ENCODE data around the gene RAB11FIP3. TPM values are rescaled to one million over a fixed set of nuclear protein-coding genes. Genes with fewer than 3 reads are reported as not detected.

The RAB11FIP3 gene
- total RNA-seq, 1 experiment from 2014 or later = 12.8 TPM

DNA sequence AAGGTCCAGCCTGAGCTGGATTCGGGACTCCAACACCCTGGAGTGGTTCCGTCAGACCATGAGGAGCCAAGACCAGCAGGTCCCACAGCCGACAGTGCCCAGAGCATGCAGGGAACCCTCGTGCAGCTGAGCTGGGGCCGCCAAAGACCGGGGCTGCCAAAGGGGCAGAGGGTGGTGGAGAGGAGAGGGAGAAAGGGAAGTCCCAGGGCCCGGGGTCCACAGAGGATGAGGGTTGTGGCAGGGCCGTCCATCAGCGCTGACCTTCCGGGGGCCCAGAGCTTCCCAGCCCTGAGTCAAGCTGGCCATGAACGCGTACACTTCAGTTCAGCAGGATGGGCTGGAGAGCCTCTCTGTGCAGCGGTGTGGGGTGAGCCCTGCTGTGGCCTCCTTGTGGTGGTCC is 95.4 kb downstream of the RAB11FIP3 start:
- Histone ChIP-seq H3K9me2 (ENCODE audit: insufficient read depth) (no peaks in the 10 kb centered on the region), H3K9me3 (ENCODE audit: control insufficient read depth in 1 of 2, insufficient read depth in 1 of 2, low read depth in 1 of 2, low read length in 2 of 2) (no peaks in the 10 kb centered on the region), H3K4me2 (ENCODE audit: low read length) (no peak overlapping the region), H3K79me2 (ENCODE audit: insufficient read depth, low read length) (peaks cover under 1% of the 10 kb centered on the region; the same call in 1 of the 2 replicates), H3K36me3 (ENCODE audit: control insufficient read depth in 1 of 2, insufficient read depth in 2 of 2, low read length in 2 of 2) (no peaks in the 10 kb centered on the region; a peak in 1 of 4 replicates), H3K27ac (ENCODE audit: low read depth, low read length) (no peak overlapping the region), H3K27me3 (ENCODE audit: insufficient read depth, low read length) (no peaks in the 10 kb centered on the region), H3K4me3 (replicated peaks in 1 of 2; ENCODE audit: low read depth in 1 of 2, low read length in 2 of 2) (no peak overlapping the region), H3K4me1 (ENCODE audit: control insufficient read depth in 1 of 2, insufficient read depth in 2 of 2, low read length in 2 of 2) (peaks cover 13 to 15% of the 10 kb centered on the region in 2 experiments), H2AFZ (ENCODE audit: low read depth, low read length, poor library complexity, severe bottlenecking) (no peak overlapping the region), H3K9ac (ENCODE audit: low read length) (no peak overlapping the region), H4K20me1 (ENCODE audit: insufficient read depth) (no peaks in the 10 kb centered on the region)
- TF ChIP-seq TCF7L2 (IDR thresholded peaks at IDR 0.05; ENCODE audit: borderline replicate concordance, extremely low read depth, insufficient read depth, insufficient read length) (no peak), POLR2AphosphoS5 (IDR thresholded peaks at IDR 0.05; ENCODE audit: low read depth, low read length) (no peak), JUND (IDR thresholded peaks at IDR 0.05) (no peak), CEBPB (IDR thresholded peaks at IDR 0.05; ENCODE audit: low read depth) (no peak), ZFX (IDR thresholded peaks at IDR 0.05) (no peak), EGR1 (IDR thresholded peaks at IDR 0.05; ENCODE audit: low read depth) (no peak), CBX3 (IDR thresholded peaks at IDR 0.05; ENCODE audit: low read depth) (no peak), YY1 (IDR thresholded peaks at IDR 0.05; ENCODE audit: extremely low read depth, insufficient replicate concordance, low read depth, low read length) (no peak), SP1 (IDR thresholded peaks at IDR 0.05; ENCODE audit: low read depth) (no peak), POLR2A (IDR thresholded peaks at IDR 0.05; ENCODE audit: borderline replicate concordance, extremely low read depth, insufficient read depth, insufficient read length) (no peak), REST (IDR thresholded peaks at IDR 0.05; ENCODE audit: low read depth) (no peak), ATF3 (IDR thresholded peaks at IDR 0.05) (no peak), FOSL1 (IDR thresholded peaks at IDR 0.05; ENCODE audit: low read depth) (no peak), EZH2phosphoT487 (IDR thresholded peaks at IDR 0.05; ENCODE audit: borderline replicate concordance) (no peak), SIN3A (IDR thresholded peaks at IDR 0.05; ENCODE audit: low read depth) (no peak), ZBTB33 (IDR thresholded peaks at IDR 0.05; ENCODE audit: extremely low read depth, insufficient replicate concordance, low read length) (no peak), ZNF274 (IDR thresholded peaks at IDR 0.05; ENCODE audit: low read depth, low read length) (no peak)
- TF ChIP-seq, protein P1, sequence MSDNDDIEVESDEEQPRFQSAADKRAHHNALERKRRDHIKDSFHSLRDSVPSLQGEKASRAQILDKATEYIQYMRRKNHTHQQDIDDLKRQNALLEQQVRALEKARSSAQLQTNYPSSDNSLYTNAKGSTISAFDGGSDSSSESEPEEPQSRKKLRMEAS (IDR thresholded peaks at IDR 0.05) = no peak
- TF ChIP-seq, protein P2, sequence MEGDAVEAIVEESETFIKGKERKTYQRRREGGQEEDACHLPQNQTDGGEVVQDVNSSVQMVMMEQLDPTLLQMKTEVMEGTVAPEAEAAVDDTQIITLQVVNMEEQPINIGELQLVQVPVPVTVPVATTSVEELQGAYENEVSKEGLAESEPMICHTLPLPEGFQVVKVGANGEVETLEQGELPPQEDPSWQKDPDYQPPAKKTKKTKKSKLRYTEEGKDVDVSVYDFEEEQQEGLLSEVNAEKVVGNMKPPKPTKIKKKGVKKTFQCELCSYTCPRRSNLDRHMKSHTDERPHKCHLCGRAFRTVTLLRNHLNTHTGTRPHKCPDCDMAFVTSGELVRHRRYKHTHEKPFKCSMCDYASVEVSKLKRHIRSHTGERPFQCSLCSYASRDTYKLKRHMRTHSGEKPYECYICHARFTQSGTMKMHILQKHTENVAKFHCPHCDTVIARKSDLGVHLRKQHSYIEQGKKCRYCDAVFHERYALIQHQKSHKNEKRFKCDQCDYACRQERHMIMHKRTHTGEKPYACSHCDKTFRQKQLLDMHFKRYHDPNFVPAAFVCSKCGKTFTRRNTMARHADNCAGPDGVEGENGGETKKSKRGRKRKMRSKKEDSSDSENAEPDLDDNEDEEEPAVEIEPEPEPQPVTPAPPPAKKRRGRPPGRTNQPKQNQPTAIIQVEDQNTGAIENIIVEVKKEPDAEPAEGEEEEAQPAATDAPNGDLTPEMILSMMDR (IDR thresholded peaks at IDR 0.05 in 2 of 3, conservative IDR thresholded peaks at IDR 0.05 in 1 of 3; ENCODE audit: borderline replicate concordance in 1 of 3, insufficient read depth in 1 of 3, low read depth in 2 of 3, low read length in 2 of 3) = no peak
- ChIA-PET POLR2A (no interaction called here), CTCF (no interaction called here), RAD21 (ENCODE audit: low non-redundant PET in 1 of 2, low total read pairs in 2 of 2, uncharacterized antibody in 2 of 2, unreplicated experiment in 2 of 2) (no interaction called here)
- DNase-seq (ENCODE audit: low read depth, low spot score) (no peak), ATAC-seq (no peak)
- intact Hi-C loops (cut with micrococcal nuclease) = no loop called here
- no TSS peak for BruUV-seq (replicated peaks)
